ENCODE results near the gene ITPR2.

The ITPR2 gene

DNA sequence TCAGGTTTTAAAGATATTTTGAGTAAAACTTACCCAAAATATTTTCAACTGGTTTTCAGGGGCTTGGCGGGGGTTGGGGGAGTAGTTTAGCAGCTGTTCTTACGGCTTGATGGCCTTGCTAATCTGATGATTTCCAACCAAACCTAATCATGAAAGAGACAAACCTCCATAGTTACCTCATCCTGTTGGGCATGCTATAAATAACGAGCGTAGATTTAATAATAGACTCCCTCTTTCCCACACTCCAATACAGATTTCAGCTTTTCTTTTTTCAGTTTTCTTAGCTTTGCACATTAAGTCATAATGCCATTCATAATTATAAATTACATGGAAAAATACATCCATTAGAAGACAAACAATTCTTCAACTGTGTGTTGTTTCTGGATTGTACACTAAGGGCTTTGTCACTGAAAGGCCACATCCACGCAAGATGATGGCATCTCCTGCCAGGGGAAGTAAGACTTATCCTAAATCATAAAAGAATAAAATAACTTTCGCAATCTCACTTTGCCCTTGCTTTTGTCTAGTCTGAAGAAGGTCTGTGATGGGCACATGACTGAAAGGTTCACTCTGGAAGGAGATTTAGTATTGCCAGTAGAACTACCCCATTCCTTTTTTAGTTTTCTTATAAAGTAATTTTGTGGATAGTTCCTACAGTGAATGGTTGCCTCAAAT is 23.2 kb downstream of the ITPR2 start:
- ChIA-PET POLR2A (no interaction called here), CTCF (no interaction called here)
- DNase-seq (ENCODE audit: extremely low spot score), result no peak
- TF ChIP-seq BHLHE40 (IDR thresholded peaks at IDR 0.05; ENCODE audit: borderline replicate concordance) (no peak), FOXM1 (IDR thresholded peaks at IDR 0.05; ENCODE audit: borderline replicate concordance) (no peak), CTBP1 (IDR thresholded peaks at IDR 0.05; ENCODE audit: borderline replicate concordance) (no peak), TARDBP (IDR thresholded peaks at IDR 0.05) (no peak), NFRKB (IDR thresholded peaks at IDR 0.05) (no peak), SUZ12 (IDR thresholded peaks at IDR 0.05) (no peak), ELF4 (IDR thresholded peaks at IDR 0.05) (no peak), HDGF (IDR thresholded peaks at IDR 0.05; ENCODE audit: borderline replicate concordance) (no peak), SP1 (IDR thresholded peaks at IDR 0.05) (no peak)

DNA sequence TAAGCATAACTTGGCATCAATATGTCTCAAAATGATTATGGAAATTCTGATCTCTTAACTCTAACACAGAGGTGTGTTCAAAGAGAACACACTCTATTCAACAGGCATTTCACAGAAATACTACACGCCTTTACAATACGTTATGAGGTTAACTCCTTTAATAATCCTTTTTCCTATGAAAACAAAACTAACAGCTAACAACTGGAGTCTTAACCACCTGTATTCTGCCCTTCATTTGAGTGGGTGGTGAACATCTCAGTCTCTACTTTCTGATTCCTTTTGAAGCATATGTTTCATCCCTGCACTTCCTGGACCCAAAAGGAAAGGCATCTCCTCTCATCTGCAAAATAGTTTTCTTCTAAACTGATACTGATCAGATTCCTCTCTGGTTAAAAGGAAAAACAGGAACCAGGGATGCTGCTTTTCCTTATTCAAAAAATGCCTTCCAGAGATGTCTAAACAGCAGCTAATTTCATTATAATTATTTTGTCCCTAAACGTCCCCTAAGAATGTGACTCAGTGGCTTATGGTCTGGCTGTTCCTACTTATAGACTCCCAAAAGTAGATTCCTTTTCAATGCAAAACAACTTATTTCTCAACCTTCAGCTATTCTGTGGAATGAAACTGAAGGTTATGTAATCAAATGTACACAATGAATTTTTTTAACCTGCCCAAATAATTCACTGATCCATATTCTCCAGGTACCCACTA is 24.1 kb downstream of the ITPR2 start:
- CTCF ChIA-PET, result no interaction called here
- POLR2A ChIA-PET, result no interaction called here
- DNase-seq (ENCODE audit: extremely low spot score), result no peak
- TF ChIP-seq SUZ12 (IDR thresholded peaks at IDR 0.05) (no peak), ELF4 (IDR thresholded peaks at IDR 0.05) (no peak), L3MBTL2 (conservative IDR thresholded peaks at IDR 0.05) (no peak), TARDBP (IDR thresholded peaks at IDR 0.05) (no peak)

DNA sequence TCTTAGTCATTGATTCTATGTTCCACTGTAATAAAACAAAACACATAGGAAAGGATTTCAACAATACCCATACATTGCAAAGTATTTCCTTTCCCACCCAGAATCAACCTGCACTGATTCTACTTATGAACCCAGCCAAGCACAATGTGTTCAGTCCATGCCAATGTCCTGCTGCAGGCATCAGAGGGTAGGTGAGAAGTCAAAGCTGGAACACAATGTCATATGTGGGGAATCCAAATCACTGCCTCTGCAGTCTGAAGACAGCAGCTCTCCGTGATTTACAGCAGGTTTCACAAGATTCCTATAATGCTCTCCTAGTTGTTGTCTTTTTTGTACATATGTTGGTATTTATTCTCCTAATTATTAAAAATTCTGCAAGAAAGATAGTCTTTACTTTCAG is 25.7 kb downstream of the ITPR2 start:
- POLR2A ChIA-PET, result no interaction called here
- CTCF ChIA-PET, result no interaction called here
- DNase-seq (ENCODE audit: extremely low spot score), result no peak
- TF ChIP-seq SP1 (IDR thresholded peaks at IDR 0.05) (no peak), ARNT (IDR thresholded peaks at IDR 0.05) (no peak), FOXM1 (IDR thresholded peaks at IDR 0.05; ENCODE audit: borderline replicate concordance) (no peak), LEF1 (IDR thresholded peaks at IDR 0.05; ENCODE audit: borderline replicate concordance) (no peak), FOXK2 (IDR thresholded peaks at IDR 0.05) (no peak), SUZ12 (IDR thresholded peaks at IDR 0.05) (no peak), CTBP1 (IDR thresholded peaks at IDR 0.05; ENCODE audit: borderline replicate concordance) (no peak), ZNF384 (IDR thresholded peaks at IDR 0.05) (no peak), NFRKB (IDR thresholded peaks at IDR 0.05) (no peak), ELF4 (IDR thresholded peaks at IDR 0.05) (no peak), TARDBP (IDR thresholded peaks at IDR 0.05) (no peak)
- TF ChIP-seq, protein P1, sequence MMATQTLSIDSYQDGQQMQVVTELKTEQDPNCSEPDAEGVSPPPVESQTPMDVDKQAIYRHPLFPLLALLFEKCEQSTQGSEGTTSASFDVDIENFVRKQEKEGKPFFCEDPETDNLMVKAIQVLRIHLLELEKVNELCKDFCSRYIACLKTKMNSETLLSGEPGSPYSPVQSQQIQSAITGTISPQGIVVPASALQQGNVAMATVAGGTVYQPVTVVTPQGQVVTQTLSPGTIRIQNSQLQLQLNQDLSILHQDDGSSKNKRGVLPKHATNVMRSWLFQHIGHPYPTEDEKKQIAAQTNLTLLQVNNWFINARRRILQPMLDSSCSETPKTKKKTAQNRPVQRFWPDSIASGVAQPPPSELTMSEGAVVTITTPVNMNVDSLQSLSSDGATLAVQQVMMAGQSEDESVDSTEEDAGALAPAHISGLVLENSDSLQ (IDR thresholded peaks at IDR 0.05), result no peak

DNA sequence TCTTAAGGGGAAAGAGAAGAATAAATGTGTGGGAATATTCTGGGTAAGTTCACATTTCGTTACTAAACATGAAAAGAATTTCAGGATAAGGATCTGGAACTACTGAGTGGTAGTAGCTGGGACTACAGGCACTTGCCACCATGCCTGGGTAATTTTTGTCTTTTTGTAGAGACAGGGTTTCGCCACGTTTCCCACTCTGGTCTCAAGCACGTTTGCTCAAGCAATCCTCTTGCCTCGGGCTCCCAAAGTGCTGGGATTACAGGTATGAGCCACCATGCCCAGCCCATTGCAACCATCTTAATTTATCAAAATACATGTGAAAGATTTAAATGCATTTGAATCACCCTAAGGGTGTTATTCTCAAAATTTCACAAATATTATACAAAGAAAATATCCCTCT is 26.4 kb downstream of the ITPR2 start:
- CTCF ChIA-PET, result no interaction called here
- POLR2A ChIA-PET, result no interaction called here
- TF ChIP-seq LEF1 (IDR thresholded peaks at IDR 0.05; ENCODE audit: borderline replicate concordance) (no peak), NFRKB (IDR thresholded peaks at IDR 0.05) (no peak), SP1 (IDR thresholded peaks at IDR 0.05) (no peak), ELF4 (IDR thresholded peaks at IDR 0.05) (no peak), FOXK2 (IDR thresholded peaks at IDR 0.05) (no peak), ARNT (IDR thresholded peaks at IDR 0.05) (no peak), TARDBP (IDR thresholded peaks at IDR 0.05) (no peak), FOXA1 (IDR thresholded peaks at IDR 0.05) (no peak), CTBP1 (IDR thresholded peaks at IDR 0.05; ENCODE audit: borderline replicate concordance) (no peak), ZNF384 (IDR thresholded peaks at IDR 0.05) (no peak), FOXM1 (IDR thresholded peaks at IDR 0.05; ENCODE audit: borderline replicate concordance) (no peak)
- TF ChIP-seq, protein P1 (IDR thresholded peaks at IDR 0.05), result no peak
- no peak for DNase-seq (ENCODE audit: extremely low spot score)

DNA sequence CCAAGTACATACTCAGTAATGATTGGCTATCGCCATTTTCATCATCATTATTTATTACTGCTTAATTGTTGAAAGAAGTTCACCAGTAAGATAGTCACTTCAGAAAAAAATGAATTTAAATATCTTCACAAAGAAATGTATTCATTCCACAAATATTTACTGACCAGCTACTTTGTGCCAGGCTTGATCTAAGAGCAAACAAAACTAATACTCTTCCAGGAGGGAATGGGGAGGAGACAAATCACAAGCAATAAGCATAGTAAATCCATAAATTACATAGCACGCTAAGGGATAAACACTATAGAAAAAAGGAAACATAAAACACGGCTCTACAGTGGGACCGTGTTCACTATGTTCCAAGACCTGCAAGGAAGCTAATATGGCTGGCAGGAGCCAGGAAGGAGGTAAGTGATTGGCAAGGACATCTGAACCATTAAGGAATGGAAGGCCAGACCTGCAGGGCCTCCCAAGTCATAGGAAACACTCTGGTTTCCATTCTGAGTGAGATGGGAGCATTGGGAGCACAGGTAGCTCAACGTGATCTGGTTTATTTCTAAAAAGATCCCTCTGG is 27.5 kb downstream of the ITPR2 start:
- no peak for DNase-seq (ENCODE audit: extremely low spot score)
- TF ChIP-seq SUZ12 (IDR thresholded peaks at IDR 0.05) (no peak), ELF4 (IDR thresholded peaks at IDR 0.05) (no peak), LEF1 (IDR thresholded peaks at IDR 0.05; ENCODE audit: borderline replicate concordance) (no peak), TARDBP (IDR thresholded peaks at IDR 0.05) (no peak), HDGF (IDR thresholded peaks at IDR 0.05; ENCODE audit: borderline replicate concordance) (no peak), FOXA1 (IDR thresholded peaks at IDR 0.05) (no peak), NFRKB (IDR thresholded peaks at IDR 0.05) (no peak), BHLHE40 (IDR thresholded peaks at IDR 0.05; ENCODE audit: borderline replicate concordance) (no peak), FOXK2 (IDR thresholded peaks at IDR 0.05) (no peak), ZNF384 (IDR thresholded peaks at IDR 0.05) (no peak), L3MBTL2 (conservative IDR thresholded peaks at IDR 0.05) (no peak), ARNT (IDR thresholded peaks at IDR 0.05) (no peak), FOXM1 (IDR thresholded peaks at IDR 0.05; ENCODE audit: borderline replicate concordance) (no peak), SP1 (IDR thresholded peaks at IDR 0.05) (no peak), CTBP1 (IDR thresholded peaks at IDR 0.05; ENCODE audit: borderline replicate concordance) (no peak)
- TF ChIP-seq, protein P1 (IDR thresholded peaks at IDR 0.05), result no peak
- POLR2A ChIA-PET, result no interaction called here
- CTCF ChIA-PET, result interaction anchor here (0.7 kb wide), 1 partner anchor 99 kb away, joined by 3 read pairs; no protein-coding TSS in a partner anchor

DNA sequence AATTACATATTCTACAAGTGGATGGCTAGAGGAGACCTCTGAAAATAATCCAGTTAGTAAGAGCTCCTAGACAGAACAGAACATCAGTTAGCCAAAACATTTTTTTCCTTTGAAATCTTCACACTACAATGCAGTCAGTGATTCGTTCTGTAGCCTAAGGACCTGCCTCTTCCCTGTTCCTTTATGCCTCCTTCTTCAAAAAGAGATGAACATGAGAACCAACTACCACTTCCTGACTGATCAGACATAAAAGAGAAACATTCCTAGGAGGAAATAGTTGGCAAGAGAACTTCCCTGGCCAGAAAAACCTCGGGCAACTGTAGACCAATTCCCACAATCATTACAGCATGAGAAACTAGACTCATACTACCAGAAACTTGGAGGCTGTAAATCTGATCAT is 29.4 kb downstream of the ITPR2 start:
- TF ChIP-seq LEF1 (IDR thresholded peaks at IDR 0.05; ENCODE audit: borderline replicate concordance), result no peak
- no peak for TF ChIP-seq NFRKB (IDR thresholded peaks at IDR 0.05)
- no peak for TF ChIP-seq L3MBTL2 (conservative IDR thresholded peaks at IDR 0.05)
- TF ChIP-seq HDGF (IDR thresholded peaks at IDR 0.05; ENCODE audit: borderline replicate concordance), result no peak
- TF ChIP-seq FOXM1 (IDR thresholded peaks at IDR 0.05; ENCODE audit: borderline replicate concordance), result no peak
- no peak for TF ChIP-seq ELF4 (IDR thresholded peaks at IDR 0.05)
- TF ChIP-seq, protein P1 (IDR thresholded peaks at IDR 0.05), result no peak
- no peak for TF ChIP-seq SP1 (IDR thresholded peaks at IDR 0.05)
- no peak for TF ChIP-seq CTBP1 (IDR thresholded peaks at IDR 0.05; ENCODE audit: borderline replicate concordance)
- TF ChIP-seq SUZ12 (IDR thresholded peaks at IDR 0.05), result no peak
- no peak for TF ChIP-seq ZNF384 (IDR thresholded peaks at IDR 0.05)
- no peak for TF ChIP-seq FOXK2 (IDR thresholded peaks at IDR 0.05)
- TF ChIP-seq FOXA1 (IDR thresholded peaks at IDR 0.05), result no peak
- no peak for TF ChIP-seq BHLHE40 (IDR thresholded peaks at IDR 0.05; ENCODE audit: borderline replicate concordance)
- POLR2A ChIA-PET, result no interaction called here
- DNase-seq (ENCODE audit: extremely low spot score), result no peak
- CTCF ChIA-PET, result no interaction called here
